ENCODE measurements around the gene AK2. TPM values are rescaled to one million over a fixed set of nuclear protein-coding genes. Genes with fewer than 3 reads are reported as not detected.
"Not testable (repeated sequence)": the region's sequence is repeated elsewhere in the genome, so short reads cannot be mapped to it uniquely, and the experiment has no call there.

The AK2 gene
- total RNA-seq, 3 donors from 2014 or later: 124 to 483 (median 280) TPM

GRCh38 chr1:32998997-32999396 lies 37.7 kb downstream of the AK2 start:
- DNase-seq (ENCODE audit: low spot score in 2 of 2): no peak
- Histone ChIP-seq H3K4me1 (no peaks in the 10 kb centered on the region), H3K27me3 (no peaks in the 10 kb centered on the region), H3K27ac (peak overlapping the region in 1 of 2 donors; percentile 25), H3K36me3 (no peaks in the 10 kb centered on the region), H3K4me3 (no peak overlapping the region), H3K9me3 (no peaks in the 10 kb centered on the region)
- TF ChIP-seq POLR2AphosphoS5 (IDR thresholded peaks at IDR 0.05): no peak
- TF ChIP-seq POLR2A (IDR thresholded peaks at IDR 0.05): no peak
- TF ChIP-seq CTCF (IDR thresholded peaks at IDR 0.05): no peak
- intact Hi-C loops (cut with DNase I; ENCODE audit: low total_unique reads): no loop called here

GRCh38 chr1:32998064-32998463 lies 38.6 kb downstream of the AK2 start:
- TF ChIP-seq CTCF (IDR thresholded peaks at IDR 0.05) (no peak), POLR2AphosphoS5 (IDR thresholded peaks at IDR 0.05) (no peak), POLR2A (IDR thresholded peaks at IDR 0.05) (no peak)
- H3K9me3 ChIP-seq: no peaks in the 10 kb centered on the region
- H3K4me1 ChIP-seq: no peaks in the 10 kb centered on the region
- DNase-seq (ENCODE audit: low spot score in 2 of 2): no peak
- intact Hi-C loops (cut with DNase I; ENCODE audit: low total_unique reads): no loop called here
- H3K36me3 ChIP-seq: no peaks in the 10 kb centered on the region
- no peaks in the 10 kb centered on the region for H3K27me3 ChIP-seq
- H3K27ac ChIP-seq: peak overlapping the region in 1 of 2 donors; percentile 70
- H3K4me3 ChIP-seq: no peak overlapping the region

GRCh38 chr1:32997381-32997891 lies 39.2 kb downstream of the AK2 start:
- TF ChIP-seq CTCF (IDR thresholded peaks at IDR 0.05): no peak
- TF ChIP-seq POLR2AphosphoS5 (IDR thresholded peaks at IDR 0.05): no peak
- no peak for TF ChIP-seq POLR2A (IDR thresholded peaks at IDR 0.05)
- Histone ChIP-seq H3K36me3 (no peaks in the 10 kb centered on the region), H3K27ac (peak overlapping the region; percentile 40 to 70), H3K4me1 (peaks cover 0 to under 1% of the 10 kb centered on the region in 2 donors), H3K27me3 (no peaks in the 10 kb centered on the region), H3K9me3 (no peaks in the 10 kb centered on the region), H3K4me3 (no peak overlapping the region)
- DNase-seq (ENCODE audit: low spot score in 2 of 2): no peak
- intact Hi-C loops (cut with DNase I; ENCODE audit: low total_unique reads): no loop called here

- H3K4me3 ChIP-seq; intact Hi-C loops (cut with DNase I; ENCODE audit: low total_unique reads); H3K36me3 ChIP-seq; DNase-seq (ENCODE audit: low spot score in 2 of 2); H3K27me3 ChIP-seq; H3K9me3 ChIP-seq: not testable (repeated sequence)
- Histone ChIP-seq H3K27ac (peak overlapping the region in 1 of 2 donors; percentile 78), H3K4me1 (peaks cover 8 to 17% of the 10 kb centered on the region in 2 donors)
Observed at GRCh38 chr1:32993324-32993636, 43.4 kb downstream of the AK2 start.

- peak overlapping the region; percentile 76 to 78 for H3K27ac ChIP-seq
- H3K9me3 ChIP-seq: no peaks in the 10 kb centered on the region
- peak; percentile 72 to 81 for DNase-seq (ENCODE audit: low spot score in 2 of 2)
Observed at GRCh38 chr1:32992489-32993323, 44.0 kb downstream of the AK2 start.

More at GRCh38 chr1:32992489-32993323, 44.0 kb downstream of the AK2 start:
- Histone ChIP-seq H3K36me3 (no peaks in the 10 kb centered on the region), H3K27me3 (no peaks in the 10 kb centered on the region), H3K4me3 (no peak overlapping the region), H3K4me1 (peaks cover 8 to 17% of the 10 kb centered on the region in 2 donors)
- intact Hi-C loops (cut with DNase I; ENCODE audit: low total_unique reads): no loop called here
- TF ChIP-seq POLR2AphosphoS5 (IDR thresholded peaks at IDR 0.05) (no peak), CTCF (IDR thresholded peaks at IDR 0.05) (no peak), POLR2A (IDR thresholded peaks at IDR 0.05) (no peak)
